Stimulated activated CD4-positive, alpha-beta T cell treated with anti-CD3 and anti-CD28 coated beads, Interleukin-15, amount 100 ng/mL, for 48 hours (primary cell): ENCODE measurements around the gene GRK5.

Experiments
- DNase-seq, 2 donors: peaks; one replicate each; pipeline ENCODE4 v3.0.0-alpha.2; 2020; ENCODE audit warnings: low read depth in 2 of 2

Gene GRK5

DNA sequence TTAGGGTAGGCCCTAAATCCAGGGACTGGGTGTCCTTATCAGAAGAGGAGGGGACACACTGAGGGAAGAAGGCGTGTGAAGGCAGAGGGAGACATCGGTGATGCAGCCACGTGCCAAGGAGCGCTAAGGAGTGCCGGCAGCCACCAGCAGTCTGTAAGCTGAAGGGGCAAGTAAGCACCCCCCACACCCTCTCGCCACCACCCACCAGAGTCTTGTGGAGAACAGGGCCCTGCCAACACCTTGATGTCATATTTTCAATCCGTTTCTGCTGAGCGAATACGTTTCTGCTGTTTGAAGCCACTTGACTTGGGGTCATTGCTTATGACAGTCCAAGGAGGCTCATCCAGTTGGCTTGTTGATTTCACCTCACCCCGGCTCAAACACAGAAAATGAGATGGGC, 297.3 kb downstream of the GRK5 start:
- DNase-seq = no peak

DNA sequence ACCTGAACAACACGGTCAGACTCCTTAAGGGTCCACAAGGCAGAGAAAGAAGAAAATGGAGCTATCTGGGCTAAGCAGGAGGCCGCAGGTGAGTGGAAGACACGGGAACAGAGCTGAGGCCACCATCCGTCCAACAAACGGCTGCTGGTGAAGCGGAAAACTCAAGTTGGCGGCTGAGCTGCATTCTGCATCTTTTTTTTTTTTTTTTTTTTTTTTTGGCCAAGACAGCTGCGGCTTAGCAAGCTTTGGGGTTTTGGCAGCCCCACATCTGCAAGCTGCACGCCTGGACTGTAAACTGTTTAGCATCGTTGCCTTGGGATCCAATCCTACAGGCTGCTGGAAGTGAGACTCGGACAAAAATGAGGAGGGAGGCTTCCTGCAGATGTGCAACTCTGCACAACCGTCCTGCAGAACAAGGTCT, 297.8 kb downstream of the GRK5 start:
- DNase-seq = no peak
